Ovary (tissue), 9 donors: Measurements from ENCODE around the gene A1BG. TPM values are rescaled to one million over a fixed set of nuclear protein-coding genes. Genes with fewer than 3 reads are reported as not detected.

ENCODE experiments used
- DNase-seq, 5 donors: peaks; one replicate each; pipeline ENCODE4 v3.0.0-alpha.2; 2019 to 2020
- H3K27ac ChIP-seq, 2 donors: fragments of 200-600 bp; one replicate each; pipeline versions ENCODE4 v1.5.1 to v1.8.0; 2019 to 2022
- H3K27me3 ChIP-seq: fragments of 200-600 bp; one replicate; pipeline ENCODE4 v1.8.0; 2022
- H3K36me3 ChIP-seq: fragments of 200-600 bp; sonication (generic); one replicate; pipeline ENCODE4 v1.5.1; 2019
- H3K4me1 ChIP-seq: one replicate; pipeline ENCODE4 v1.8.1; 2013; ENCODE audit warnings: mild to moderate bottlenecking, moderate library complexity; ENCODE audit not compliant: insufficient read depth
- H3K4me3 ChIP-seq: fragments of 200-600 bp; sonication (generic); one replicate; pipeline ENCODE4 v1.5.1; 2017
- H3K9me3 ChIP-seq, 2 donors: fragments of 200-600 bp in 1 of 2; sonication (generic) in 1 of 2; one replicate each; pipeline versions ENCODE4 v1.5.1 to v1.8.1; 2013 to 2019; ENCODE audit warnings: mild to moderate bottlenecking in 1 of 2, moderate library complexity in 1 of 2
- CTCF ChIP-seq, 3 donors: fragments of 450-650 bp in 2 of 3; fragments of 200-600 bp in 1 of 3; IDR thresholded peaks; one replicate each; pipeline versions ENCODE4 v1.5.1 to v1.8.0; 2016 to 2022; ENCODE audit warnings: antibody characterized with exemption in 3 of 3, mild to moderate bottlenecking in 1 of 3
- EP300 ChIP-seq: sonication (generic); formaldehyde crosslinking; IDR thresholded peaks from one replicate; pipeline ENCODE4 v1.6.1; 2017; ENCODE audit warnings: antibody characterized with exemption
- POLR2A ChIP-seq: fragments of 450-650 bp; IDR thresholded peaks from one replicate; pipeline ENCODE4 v1.6.1; 2017; ENCODE audit warnings: antibody characterized with exemption, mild to moderate bottlenecking, moderate library complexity
- WGBS, 3 donors: extraction: QIAGEN DNeasy Blood & Tissue Kit in 1 of 3; methylation state at CpG; one replicate each; pipeline versions ENCODE4 v1.1.5 to v1.1.7; 2013 to 2017; 5-methylcytosine and 5-hydroxymethylcytosine counted together
- intact Hi-C, 4 donors: fragments of 100-400 bp; cut with DNase I; formaldehyde crosslinking; loops; one replicate each; pipeline versions ENCODE4 v1.11.0 to v1.15.1; 2022 to 2023
- polyA plus RNA-seq, 2 donors: library from polyadenylated mRNA; stranded (reverse); fragments of 200-250 nt in 1 of 2; fragments of 350-450 nt in 1 of 2; fragmentation: Illumina TruSeq in 1 of 2; extraction: RNeasy Lipid Tissue Mini Kit (QIAGEN cat#74804) in 1 of 2; gene quantifications; one replicate each; pipeline ENCODE4 v1.2.3, GENCODE V29; 2013 to 2014
- total RNA-seq, 7 donors: library from RNA; depleted of rRNA in 2 of 7; stranded (reverse); fragments of >200 nt in 2 of 7; fragmentation: NEBNext Ultra II Directional in 3 of 7; extraction: Animal tissue kit (Norgen Biotek cat#: 25700) in 3 of 7; gene quantifications; one replicate each; pipeline versions ENCODE4 v1.1.0 to v1.2.4, GENCODE V29; 2016 to 2023
- donor health status: DM: no; HTN: no; CAD: no; lungs with moderate emphysema.
- donor health status: DM: no; HTN: no; CAD: no.
- donor health status: Bipolar disorder and iron deficiency.
- donor health status: DM: yes; HTN: yes; CAD: no.
- donor health status: DM: no; HTN: no; CAD: no.
- donor health status: DM: yes; HTN: yes; CAD: no.

Gene A1BG
- total and polyA plus RNA-seq, 9 donors: 0.38 to 32.4 (median 4.8) TPM

GRCh38 chr19:58386576-58387337 is 33.5 kb upstream of the A1BG start, which contains the start of gene RPS5:
TSS of gene RPS5 (plus strand) at chr19:58387269. CDS start at chr19:58388138, 869 bp downstream.
- H3K27ac ChIP-seq: peak within 1 kb of the TSS; percentile 84 to 92
- DNase-seq: peak; percentile 94 to 96 (median 95)
- H3K27me3 ChIP-seq: no peaks in the 10 kb centered on the region
- 0 to 1% (median 1%) methylated on average over 58 to 64 of the region's 64 CpGs for WGBS, 3 donors
- H3K4me3 ChIP-seq: peak within 1 kb of the TSS; percentile 82
- TF ChIP-seq CTCF (IDR thresholded peaks at IDR 0.05) (no peak), POLR2A (peak; percentile 82), EP300 (no peak)
- H3K4me1 ChIP-seq: peaks cover 22% of the 10 kb centered on the region
- no peaks in the 10 kb centered on the region for H3K9me3 ChIP-seq
- no peaks in the 10 kb centered on the region for H3K36me3 ChIP-seq
- intact Hi-C loops: no loop called here

- H3K36me3 ChIP-seq: no peaks in the 10 kb centered on the region
- H3K4me3 ChIP-seq: peak overlapping the region; percentile 82
- peak in 2 of 5 donors; percentile 43 to 49 for DNase-seq
- no peaks in the 10 kb centered on the region for H3K9me3 ChIP-seq
- H3K4me1 ChIP-seq: peaks cover 23% of the 10 kb centered on the region
- WGBS, 3 donors: 2 to 7% (median 2%) methylated on average over 29 to 36 of the region's 36 CpGs
- H3K27ac ChIP-seq: peak overlapping the region; percentile 84 to 92
- no peak for TF ChIP-seq CTCF (IDR thresholded peaks at IDR 0.05)
- TF ChIP-seq POLR2A: no peak
- TF ChIP-seq EP300: no peak
- intact Hi-C loops: no loop called here
- H3K27me3 ChIP-seq: no peaks in the 10 kb centered on the region
Observed at GRCh38 chr19:58385891-58386575, 32.7 kb upstream of the A1BG start.

GRCh38 chr19:58385313-58385890 is 32.1 kb upstream of the A1BG start:
- Histone ChIP-seq H3K9me3 (no peaks in the 10 kb centered on the region), H3K4me1 (peaks cover 23% of the 10 kb centered on the region), H3K27ac (peak overlapping the region; percentile 84 to 92), H3K4me3 (no peak overlapping the region), H3K27me3 (no peaks in the 10 kb centered on the region), H3K36me3 (no peaks in the 10 kb centered on the region)
- intact Hi-C loops: no loop called here
- no peak for TF ChIP-seq EP300
- no peak for TF ChIP-seq CTCF (IDR thresholded peaks at IDR 0.05)
- no peak for TF ChIP-seq POLR2A
- DNase-seq: peak in 1 of 5 donors; percentile 42
- WGBS, 3 donors: 60 to 69% (median 66%) methylated on average over 8 to 9 of the region's 9 CpGs

GRCh38 chr19:58382997-58383603 is 29.8 kb upstream of the A1BG start:
- Histone ChIP-seq H3K4me3 (no peak overlapping the region), H3K27ac (no peak overlapping the region), H3K27me3 (no peaks in the 10 kb centered on the region), H3K9me3 (no peaks in the 10 kb centered on the region), H3K4me1 (peaks cover 26% of the 10 kb centered on the region), H3K36me3 (no peaks in the 10 kb centered on the region)
- intact Hi-C loops: no loop called here
- DNase-seq: peak in 1 of 5 donors; percentile 37
- 75 to 93% (median 86%) methylated on average over 6 of the region's 6 CpGs for WGBS, 3 donors
- TF ChIP-seq POLR2A (no peak), EP300 (no peak), CTCF (IDR thresholded peaks at IDR 0.05) (no peak)
